Activated T-helper 17 cell treated with anti-CD3 and anti-CD28 coated beads, Interleukin-2, amount 50 U/mL, for 72 hours (primary cell): ENCODE measurements around the gene TEX38. TPM values are rescaled to one million over a fixed set of nuclear protein-coding genes. Genes with fewer than 3 reads are reported as not detected.
"Not testable (repeated sequence)": the region's sequence is repeated elsewhere in the genome, so short reads cannot be mapped to it uniquely, and the experiment has no call there.

Experiments used
- ATAC-seq: fragments of 150-1000 bp; cut with Tn5 transposase; replicated peaks from 2 replicates; pipeline ENCODE4 v1.10.0; 2021; ENCODE audit warnings: mild to moderate bottlenecking, moderate library complexity
- H3K27ac Mint-ChIP-seq: one replicate; pipeline ENCODE4 v1.8.0; 2022; ENCODE audit warnings: mixed read lengths
- H3K27me3 Mint-ChIP-seq: one replicate; pipeline ENCODE4 v1.8.0; 2022; ENCODE audit warnings: mixed read lengths
- H3K36me3 Mint-ChIP-seq: one replicate; pipeline ENCODE4 v1.8.0; 2022; ENCODE audit warnings: low read depth, mild to moderate bottlenecking, mixed read lengths
- H3K4me1 Mint-ChIP-seq: one replicate; pipeline ENCODE4 v1.8.0; 2022; ENCODE audit warnings: mixed read lengths
- H3K4me3 Mint-ChIP-seq: one replicate; pipeline ENCODE4 v1.8.0; 2022; ENCODE audit warnings: mild to moderate bottlenecking, mixed read lengths
- H3K9me3 Mint-ChIP-seq: one replicate; pipeline ENCODE4 v1.8.0; 2022; ENCODE audit warnings: mixed read lengths
- total RNA-seq, 2 donors: library from RNA; stranded (reverse); gene quantifications; one replicate each; pipeline ENCODE4 v1.2.3, GENCODE V29; 2022

TEX38 gene
- total RNA-seq, 2 donors from 2014 or later: 0.26 TPM; not detected in 1

DNA sequence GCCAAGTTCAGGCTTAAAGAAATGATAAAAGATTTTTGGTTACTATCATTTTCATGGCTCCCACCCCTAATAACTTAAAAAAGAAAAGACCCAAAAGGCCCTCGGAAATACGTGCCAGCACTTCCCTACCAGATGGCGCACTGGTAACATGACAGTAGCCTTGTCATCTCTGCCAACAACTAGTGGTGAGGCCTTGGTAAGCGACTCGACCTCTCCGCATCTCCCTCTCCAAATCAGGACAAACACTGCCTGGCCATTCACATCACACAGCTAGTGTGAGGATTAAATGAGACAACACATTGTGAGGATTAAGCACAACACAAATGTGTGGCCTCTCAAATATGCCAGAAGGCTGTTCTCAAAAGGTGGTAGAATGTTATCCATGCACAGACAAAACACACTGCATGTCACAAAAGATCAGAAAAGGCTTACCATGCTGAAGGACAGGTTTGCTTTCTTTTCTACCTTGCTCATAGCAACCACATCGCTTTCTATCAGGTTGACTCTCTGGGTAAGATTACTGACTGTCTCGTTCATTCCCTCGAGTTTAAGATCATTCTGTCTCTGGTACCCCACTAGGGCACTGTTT is 16.4 kb downstream of the TEX38 start:
- H3K36me3 Mint-ChIP-seq: peaks cover 100% of the 10 kb centered on the region
- H3K4me1 Mint-ChIP-seq: peaks cover 3% of the 10 kb centered on the region
- ATAC-seq: no peak
- H3K27ac Mint-ChIP-seq: peak overlapping the region; percentile 79
- H3K27me3 Mint-ChIP-seq: no peaks in the 10 kb centered on the region
- H3K9me3 Mint-ChIP-seq: no peaks in the 10 kb centered on the region
- no peak overlapping the region for H3K4me3 Mint-ChIP-seq

DNA sequence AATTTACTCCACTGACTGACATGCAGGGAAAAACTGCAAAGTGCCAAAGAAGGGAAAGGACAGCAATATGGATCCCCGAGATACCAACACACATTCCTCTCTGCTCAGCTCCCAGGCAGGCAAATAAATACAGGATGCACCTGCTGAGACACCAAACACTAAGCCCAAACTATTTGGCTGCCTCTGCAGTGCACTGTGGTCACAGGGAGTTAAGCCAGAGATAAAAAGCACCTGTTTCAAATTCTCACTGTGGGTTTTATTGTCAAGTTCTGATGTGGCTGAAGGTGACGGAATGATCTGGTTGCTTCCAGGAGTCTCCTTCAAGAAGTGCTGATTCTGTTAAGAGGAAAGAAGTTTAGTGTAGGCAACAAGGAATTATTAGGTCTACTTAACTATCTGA is 17.7 kb downstream of the TEX38 start:
- Mint-ChIP-seq H3K27me3 (no peaks in the 10 kb centered on the region), H3K4me1 (peaks cover 3% of the 10 kb centered on the region), H3K9me3 (no peaks in the 10 kb centered on the region), H3K27ac (peak overlapping the region; percentile 79), H3K4me3 (no peak overlapping the region), H3K36me3 (peaks cover 100% of the 10 kb centered on the region)
- no peak for ATAC-seq

DNA sequence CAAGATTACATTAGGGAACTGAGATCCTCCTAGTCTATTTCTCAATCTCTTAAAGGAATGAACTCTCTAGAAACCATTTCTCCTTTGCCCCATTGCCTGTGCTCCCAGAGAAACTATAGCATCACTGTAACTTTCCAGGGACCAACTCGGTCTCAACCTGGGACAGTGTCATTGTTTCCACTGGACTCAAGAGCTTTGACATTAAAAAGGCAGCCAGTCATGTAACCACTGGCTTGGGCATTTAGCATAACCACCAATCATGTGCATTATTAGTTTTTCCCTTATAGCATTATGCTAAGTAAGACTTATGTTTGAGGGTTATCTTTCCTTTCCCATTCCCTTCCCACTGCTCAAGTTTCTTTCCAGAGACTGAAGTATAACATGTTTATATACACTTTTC is 18.2 kb downstream of the TEX38 start:
- ATAC-seq: peak; percentile 34
- Mint-ChIP-seq H3K36me3 (peaks cover 100% of the 10 kb centered on the region), H3K9me3 (no peaks in the 10 kb centered on the region), H3K4me3 (no peak overlapping the region), H3K27me3 (no peaks in the 10 kb centered on the region), H3K27ac (peak overlapping the region; percentile 79), H3K4me1 (peaks cover 3% of the 10 kb centered on the region)

DNA sequence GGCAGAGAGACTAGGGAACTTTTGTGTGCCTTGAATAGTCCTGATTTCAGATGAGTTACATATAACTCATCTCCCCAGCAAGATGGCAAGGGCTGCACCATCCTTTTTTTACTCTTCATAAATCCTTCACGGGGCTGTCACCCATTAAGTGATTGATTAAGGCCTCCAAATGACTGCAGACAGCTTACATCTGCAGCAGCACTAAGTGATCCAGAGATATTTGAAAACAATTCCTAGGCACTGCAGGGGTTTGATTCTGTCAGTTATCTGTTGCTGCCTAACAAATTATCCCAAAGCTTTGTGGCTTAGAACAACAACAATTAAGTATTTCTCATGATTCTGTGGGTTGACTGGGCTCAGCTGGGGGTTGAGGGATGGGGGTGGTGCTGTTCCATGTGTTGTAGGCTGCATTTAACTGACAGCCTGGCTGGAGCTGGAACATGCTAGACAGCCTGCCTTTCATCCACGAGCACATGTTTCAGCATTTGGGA is 19.3 kb downstream of the TEX38 start:
- Mint-ChIP-seq H3K36me3 (peaks cover 100% of the 10 kb centered on the region), H3K27me3 (no peaks in the 10 kb centered on the region), H3K4me1 (peaks cover 3% of the 10 kb centered on the region), H3K9me3 (no peaks in the 10 kb centered on the region), H3K27ac (no peak overlapping the region), H3K4me3 (no peak overlapping the region)
- ATAC-seq: no peak

DNA sequence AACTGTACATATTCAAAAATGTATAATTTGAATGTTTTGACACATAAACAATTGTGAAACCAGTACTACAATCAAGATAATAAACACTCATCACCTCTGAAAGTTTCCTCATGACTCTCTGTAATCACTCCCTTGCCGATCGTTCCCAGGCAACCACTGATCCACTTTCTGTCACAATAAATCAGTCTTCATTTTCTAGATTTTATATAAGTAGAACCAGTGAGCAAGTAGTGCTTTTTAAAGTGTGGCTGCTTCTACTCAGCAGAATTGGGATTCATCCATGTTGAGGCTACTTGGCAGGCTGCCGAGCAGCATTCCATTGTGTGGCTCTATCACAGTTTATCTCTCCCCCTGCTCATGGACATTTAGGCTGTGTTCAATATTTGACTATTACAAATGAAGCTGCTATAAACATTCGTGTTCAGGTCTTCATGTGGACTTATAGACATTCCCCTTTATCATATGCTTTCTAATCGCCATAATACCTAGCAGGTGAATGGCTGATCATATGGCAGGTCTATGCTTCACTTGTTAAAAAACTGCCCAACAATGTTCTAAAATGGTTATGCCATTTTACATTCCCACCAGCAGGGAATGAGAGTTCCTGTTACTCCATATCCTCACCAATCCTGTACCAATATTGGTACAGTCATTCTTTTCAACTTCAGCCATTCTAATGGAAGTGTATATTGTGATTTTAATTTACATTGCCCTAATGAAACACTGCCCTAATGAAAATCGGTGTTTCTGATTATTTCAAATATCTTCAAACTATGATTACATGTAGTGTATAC is 20.5 kb downstream of the TEX38 start:
- H3K4me1 Mint-ChIP-seq: peaks cover 3% of the 10 kb centered on the region
- ATAC-seq: no peak
- no peak overlapping the region for H3K27ac Mint-ChIP-seq
- peaks cover 100% of the 10 kb centered on the region for H3K36me3 Mint-ChIP-seq
- H3K4me3 Mint-ChIP-seq: no peak overlapping the region
- no peaks in the 10 kb centered on the region for H3K27me3 Mint-ChIP-seq
- no peaks in the 10 kb centered on the region for H3K9me3 Mint-ChIP-seq

DNA sequence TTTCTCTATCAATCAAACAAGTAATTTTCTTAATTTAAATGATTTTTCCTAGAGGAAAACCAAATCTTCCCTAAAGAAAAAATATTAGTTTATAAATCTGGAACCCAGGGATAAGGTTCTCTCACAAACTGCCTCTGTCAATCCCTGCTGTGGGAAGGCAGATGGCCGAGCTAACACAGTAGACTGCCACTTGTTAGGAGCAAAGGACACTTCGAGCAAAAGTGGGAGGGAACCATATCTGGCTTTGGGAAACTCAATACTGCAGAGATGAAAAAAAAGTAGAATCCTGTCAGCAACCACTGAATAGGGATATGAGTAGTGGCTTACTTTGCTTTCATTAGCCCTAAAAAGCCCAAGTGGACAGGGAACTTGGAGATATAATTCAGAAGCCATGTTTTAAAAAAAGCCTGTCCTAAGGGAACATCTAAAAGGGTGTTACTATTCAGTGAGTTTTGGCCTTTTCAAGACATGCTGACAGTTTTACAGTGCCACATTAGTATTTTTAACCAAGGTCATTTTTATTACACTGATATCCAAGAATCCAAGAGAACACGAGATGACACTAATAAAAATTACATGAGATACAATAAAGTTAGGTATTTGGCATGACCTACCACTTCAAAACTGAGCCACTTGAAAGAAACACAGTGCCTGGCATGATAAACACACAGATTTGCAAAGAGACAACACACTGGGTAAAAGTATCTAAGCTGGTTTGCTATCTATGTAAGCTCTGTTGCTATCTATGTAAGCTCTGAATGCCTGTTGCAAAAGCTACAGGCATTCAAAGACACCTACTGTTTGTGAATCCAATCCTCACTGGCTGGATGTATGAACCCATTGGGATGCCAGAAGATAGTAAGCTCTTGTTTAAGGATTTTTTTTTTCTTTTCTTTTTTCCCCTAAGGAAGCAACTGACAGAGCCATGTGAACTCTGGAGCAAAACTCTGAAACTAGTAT is 21.4 kb downstream of the TEX38 start:
- no peaks in the 10 kb centered on the region for H3K9me3 Mint-ChIP-seq
- peaks cover 3% of the 10 kb centered on the region for H3K4me1 Mint-ChIP-seq
- H3K27me3 Mint-ChIP-seq: no peaks in the 10 kb centered on the region
- no peak for ATAC-seq
- H3K27ac Mint-ChIP-seq: no peak overlapping the region
- no peak overlapping the region for H3K4me3 Mint-ChIP-seq
- H3K36me3 Mint-ChIP-seq: peaks cover 100% of the 10 kb centered on the region

DNA sequence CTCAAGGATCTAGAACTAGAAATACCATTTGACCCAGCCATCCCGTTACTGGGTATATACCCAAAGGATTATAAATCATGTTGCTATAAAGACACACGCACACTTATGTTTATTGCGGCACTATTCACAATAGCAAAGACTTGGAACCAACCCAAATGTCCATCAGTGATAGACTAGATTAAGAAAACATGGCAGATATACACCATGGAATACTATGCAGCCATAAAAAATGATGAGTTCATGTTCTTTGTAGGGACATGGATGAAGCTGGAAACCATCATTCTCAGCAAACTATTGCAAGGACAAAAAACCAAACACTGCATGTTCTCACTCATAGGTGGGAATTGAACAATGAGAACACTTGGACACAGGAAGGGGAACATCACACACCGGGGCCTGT is 23.0 kb downstream of the TEX38 start:
- not testable (repeated sequence) for H3K27ac Mint-ChIP-seq, ATAC-seq, H3K4me3 Mint-ChIP-seq, H3K9me3 Mint-ChIP-seq, H3K27me3 Mint-ChIP-seq, H3K4me1 Mint-ChIP-seq
- peaks cover 96% of the 10 kb centered on the region for H3K36me3 Mint-ChIP-seq

DNA sequence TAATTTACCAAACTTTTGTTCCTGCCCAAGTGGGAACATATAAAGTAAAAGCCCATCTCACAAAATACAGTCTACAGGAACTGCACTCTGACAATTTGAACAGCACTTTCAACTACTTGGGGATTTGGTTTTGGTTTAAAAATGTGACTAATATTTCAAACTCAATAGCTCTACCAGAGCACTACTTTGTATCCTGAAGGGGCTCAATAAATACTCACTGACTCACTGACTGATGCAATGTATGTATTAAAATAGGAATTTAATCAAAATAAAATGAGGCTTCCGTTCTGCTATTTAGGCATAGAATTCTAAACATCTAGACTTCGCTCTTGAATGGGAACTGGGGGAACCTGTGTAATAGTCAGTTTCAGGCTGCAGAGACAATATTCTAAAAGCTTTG is 25.4 kb downstream of the TEX38 start:
- no peaks in the 10 kb centered on the region for H3K27me3 Mint-ChIP-seq
- ATAC-seq: no peak
- H3K4me1 Mint-ChIP-seq: peaks cover 13% of the 10 kb centered on the region
- no peaks in the 10 kb centered on the region for H3K9me3 Mint-ChIP-seq
- H3K4me3 Mint-ChIP-seq: no peak overlapping the region
- peaks cover 88% of the 10 kb centered on the region for H3K36me3 Mint-ChIP-seq
- no peak overlapping the region for H3K27ac Mint-ChIP-seq

DNA sequence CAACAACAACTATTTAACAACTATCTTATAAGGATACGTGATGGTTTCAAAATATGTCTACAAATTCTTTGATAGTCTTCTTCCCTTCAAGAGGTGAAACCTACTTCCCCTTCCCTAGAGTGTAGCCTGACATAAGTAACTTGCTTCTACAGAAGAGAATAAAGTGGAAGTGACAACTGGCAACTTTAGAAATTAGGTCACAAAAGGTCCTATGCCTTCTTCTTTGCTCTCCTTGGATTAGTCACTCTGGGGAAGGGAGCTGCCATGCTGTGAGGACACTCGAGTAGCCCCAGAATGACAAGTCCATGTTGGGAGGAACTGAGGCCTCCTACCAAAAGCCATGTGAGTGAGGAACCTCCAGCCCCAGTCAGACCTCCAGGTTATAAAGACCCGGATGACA is 28.0 kb downstream of the TEX38 start:
- Mint-ChIP-seq H3K9me3 (no peaks in the 10 kb centered on the region), H3K4me3 (no peak overlapping the region), H3K27me3 (no peaks in the 10 kb centered on the region), H3K4me1 (peaks cover 16% of the 10 kb centered on the region), H3K27ac (peak overlapping the region; percentile 48), H3K36me3 (peaks cover 87% of the 10 kb centered on the region)
- ATAC-seq: peak; percentile 51

DNA sequence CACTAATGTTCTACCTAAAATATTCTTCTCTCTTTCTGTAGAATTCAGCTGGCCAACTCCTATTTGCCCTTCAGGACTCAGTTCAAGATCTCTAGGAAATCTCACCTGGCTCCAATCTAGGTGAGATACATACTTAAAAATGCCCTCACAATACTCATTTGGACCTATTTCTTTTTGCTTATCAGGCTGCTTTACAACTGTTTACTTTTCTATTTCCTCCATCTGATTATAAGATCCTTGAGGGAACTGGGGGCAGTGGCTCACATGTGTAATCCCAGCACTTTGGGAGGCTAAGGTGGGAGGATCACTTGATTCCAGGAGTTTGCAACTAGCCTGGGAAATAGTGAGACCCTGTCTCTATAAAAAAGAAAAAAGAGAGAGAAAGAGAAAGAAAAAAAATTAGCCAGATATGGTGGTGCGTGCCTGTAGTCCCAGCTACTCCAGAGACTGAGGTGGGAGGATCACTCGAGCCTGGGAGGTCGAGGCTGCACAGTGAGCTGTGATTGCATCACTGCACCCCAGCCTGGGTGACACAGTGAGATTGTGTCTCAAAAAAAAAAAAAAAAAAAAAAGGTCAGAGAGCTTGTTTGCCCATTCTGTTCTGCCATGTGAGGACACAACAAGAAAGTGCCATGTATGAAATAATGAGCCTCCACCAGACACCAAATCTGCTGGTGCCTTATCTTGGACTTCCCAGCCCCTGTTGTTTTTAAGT is 32.4 kb downstream of the TEX38 start:
- Mint-ChIP-seq H3K36me3 (peaks cover 86% of the 10 kb centered on the region), H3K9me3 (no peaks in the 10 kb centered on the region), H3K27me3 (no peaks in the 10 kb centered on the region), H3K4me1 (peaks cover 17% of the 10 kb centered on the region), H3K4me3 (no peak overlapping the region), H3K27ac (peak overlapping the region; percentile 68)
- no peak for ATAC-seq

DNA sequence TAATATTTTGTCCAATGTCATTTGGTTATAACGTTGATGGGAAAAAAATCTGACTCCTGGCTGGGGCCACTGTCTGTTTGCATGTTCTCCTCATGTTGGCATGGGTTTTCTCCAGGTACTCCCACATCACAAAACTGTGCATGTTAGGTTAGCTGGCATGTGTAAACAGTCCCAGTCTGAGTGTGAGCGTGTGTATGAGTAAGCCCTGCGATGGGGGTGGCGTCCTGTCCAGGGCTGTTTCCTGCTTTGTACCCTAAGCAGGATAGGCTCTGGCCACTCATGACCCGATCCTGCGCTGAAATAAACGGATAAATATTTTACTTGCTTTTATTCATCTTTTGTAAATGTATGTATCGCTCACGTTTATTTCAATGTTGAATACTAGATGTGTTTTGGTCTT is 33.8 kb downstream of the TEX38 start:
- no peak overlapping the region for H3K27ac Mint-ChIP-seq
- peaks cover 98% of the 10 kb centered on the region for H3K36me3 Mint-ChIP-seq
- H3K9me3 Mint-ChIP-seq: no peaks in the 10 kb centered on the region
- peaks cover 22% of the 10 kb centered on the region for H3K4me1 Mint-ChIP-seq
- peak; percentile 43 for ATAC-seq
- no peak overlapping the region for H3K4me3 Mint-ChIP-seq
- no peaks in the 10 kb centered on the region for H3K27me3 Mint-ChIP-seq

DNA sequence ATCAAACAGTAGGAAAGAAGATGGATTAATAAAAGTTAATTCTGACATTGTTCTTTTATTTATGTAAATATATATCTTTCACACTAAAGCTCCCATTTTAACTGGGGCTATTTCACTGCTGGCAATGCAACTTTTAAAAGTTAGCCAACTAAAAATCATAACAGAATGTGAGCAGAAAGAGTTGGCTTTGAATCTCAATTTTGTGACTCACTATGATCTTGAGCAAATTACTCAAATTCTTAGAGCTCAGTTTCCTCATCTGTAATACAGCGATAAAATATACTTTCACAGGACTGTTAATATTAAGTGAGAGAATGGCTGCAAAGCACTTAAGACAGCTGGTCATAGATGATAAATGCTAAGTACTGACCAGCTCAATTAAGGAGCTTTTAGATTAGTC is 36.5 kb downstream of the TEX38 start:
- H3K9me3 Mint-ChIP-seq: no peaks in the 10 kb centered on the region
- peak overlapping the region; percentile 68 for H3K27ac Mint-ChIP-seq
- H3K4me3 Mint-ChIP-seq: no peak overlapping the region
- peaks cover 15% of the 10 kb centered on the region for H3K4me1 Mint-ChIP-seq
- H3K36me3 Mint-ChIP-seq: peaks cover 93% of the 10 kb centered on the region
- no peaks in the 10 kb centered on the region for H3K27me3 Mint-ChIP-seq
- no peak for ATAC-seq

DNA sequence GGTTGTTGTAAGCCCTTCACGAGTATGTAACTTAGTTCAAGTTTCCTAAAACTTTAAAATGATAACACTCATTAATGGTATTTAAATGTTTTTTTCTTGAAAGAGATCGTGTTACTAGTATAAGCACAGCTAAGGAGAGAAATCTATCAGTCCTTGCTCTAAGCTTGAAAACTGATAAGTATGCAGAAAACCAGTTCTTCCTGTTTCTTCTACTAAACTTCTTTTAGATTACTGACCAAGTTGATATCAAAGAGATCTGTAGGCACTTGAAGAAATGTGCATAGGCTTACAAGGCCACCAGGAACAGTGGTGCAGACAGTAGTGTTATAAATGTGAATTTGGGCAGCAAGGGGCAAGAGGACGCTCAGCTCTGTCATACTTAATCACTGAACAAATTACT is 43.3 kb downstream of the TEX38 start:
- peak overlapping the region; percentile 17 for H3K27ac Mint-ChIP-seq
- H3K9me3 Mint-ChIP-seq: no peaks in the 10 kb centered on the region
- H3K36me3 Mint-ChIP-seq: peaks cover 78% of the 10 kb centered on the region
- no peaks in the 10 kb centered on the region for H3K27me3 Mint-ChIP-seq
- H3K4me3 Mint-ChIP-seq: no peak overlapping the region
- H3K4me1 Mint-ChIP-seq: peaks cover 31% of the 10 kb centered on the region
- ATAC-seq: no peak

DNA sequence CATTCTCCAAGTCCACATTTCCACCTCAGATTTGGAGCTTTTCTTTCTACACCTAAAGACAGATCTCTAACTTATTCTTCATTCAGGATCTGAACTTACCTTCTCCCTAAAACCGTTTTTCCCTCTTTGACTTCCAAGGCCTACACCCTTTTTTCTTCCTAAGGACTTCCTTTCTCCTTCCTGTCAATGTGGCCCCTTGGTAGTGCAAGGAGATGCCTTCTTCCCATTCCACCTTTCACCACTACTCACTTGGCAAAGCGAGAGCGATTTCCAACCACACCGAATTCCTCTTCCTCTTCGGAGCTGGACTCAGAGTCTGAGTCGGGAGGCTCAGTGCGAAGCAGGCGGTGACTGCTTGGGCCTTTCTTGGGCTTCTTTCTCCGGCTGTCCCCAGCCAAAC is 46.0 kb downstream of the TEX38 start:
- Mint-ChIP-seq H3K4me1 (peaks cover 35% of the 10 kb centered on the region), H3K4me3 (peak overlapping the region; percentile 85), H3K36me3 (peaks cover 53% of the 10 kb centered on the region), H3K27ac (peak overlapping the region; percentile 48), H3K27me3 (no peaks in the 10 kb centered on the region), H3K9me3 (peaks cover 3% of the 10 kb centered on the region)
- no peak for ATAC-seq
